ENCODE results near the gene FOXN3.

Gene FOXN3

DNA sequence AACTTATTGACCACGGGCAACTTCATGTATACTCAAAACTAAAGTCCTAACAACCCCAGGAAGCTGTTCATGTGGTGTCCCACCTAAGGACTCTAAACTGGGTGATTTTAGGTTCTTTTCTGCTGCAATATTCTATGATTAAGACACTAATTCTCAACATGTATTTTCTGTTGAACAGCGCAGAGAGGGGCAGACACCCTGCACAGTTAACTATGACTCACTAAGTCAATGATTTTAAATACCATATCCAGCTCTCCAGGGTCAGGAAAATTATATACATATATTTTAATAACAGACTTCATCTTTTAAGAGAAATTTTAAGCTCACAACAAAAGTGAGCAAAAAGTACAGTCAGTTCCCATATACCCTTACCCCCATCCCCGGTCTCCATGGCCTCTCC is 85.0 kb downstream of the FOXN3 start:
- no peak for DNase-seq (ENCODE audit: low read depth in 2 of 2)

- DNase-seq (ENCODE audit: low read depth in 2 of 2) = no peak
Measured at GRCh38 chr14:89331398-89331797, 85.6 kb downstream of the FOXN3 start.

DNA sequence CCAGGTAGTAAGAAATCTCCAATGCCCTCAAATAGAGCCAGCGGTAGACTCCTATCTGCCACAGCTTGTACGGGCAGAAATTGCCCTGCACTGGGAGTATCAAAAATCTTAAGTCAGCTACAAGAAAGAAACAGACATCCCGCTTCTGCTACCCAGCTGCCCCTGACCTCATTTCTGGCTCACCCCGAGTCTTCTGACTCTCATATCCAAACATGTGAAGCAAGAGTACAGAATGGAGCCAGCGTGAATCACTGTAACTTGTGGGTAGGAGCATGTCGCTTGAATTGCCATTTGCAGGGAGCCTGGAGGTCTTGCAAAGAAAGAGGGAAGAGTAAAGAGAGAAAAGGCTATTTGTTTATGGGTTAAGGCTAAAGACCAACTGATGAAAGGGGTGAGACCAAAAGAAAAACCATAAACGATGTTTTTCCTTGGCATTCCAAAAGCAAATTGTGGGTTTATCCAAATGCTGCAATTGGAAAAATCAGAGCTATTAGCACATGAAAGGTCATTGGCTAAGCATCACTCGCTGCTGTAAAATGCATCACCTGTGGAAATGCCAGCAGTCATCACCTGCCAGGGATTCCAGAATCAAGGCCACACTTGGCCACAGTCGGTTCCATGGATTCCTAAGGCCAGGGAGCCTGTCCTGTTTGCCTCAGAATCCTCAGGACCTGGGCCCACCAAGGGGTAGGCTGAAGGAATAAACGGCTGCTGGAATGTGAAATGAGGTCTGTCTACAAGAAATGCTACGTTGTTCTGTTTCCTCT is 86.6 kb downstream of the FOXN3 start:
- peak in 1 of 2 experiments; percentile 53 for DNase-seq (ENCODE audit: low read depth in 2 of 2)

- no peak for DNase-seq (ENCODE audit: low read depth in 2 of 2)
Measured at GRCh38 chr14:89327771-89328212, 89.2 kb downstream of the FOXN3 start.

GRCh38 chr14:89325959-89326358 is 91.1 kb downstream of the FOXN3 start:
- no peak for DNase-seq (ENCODE audit: low read depth in 2 of 2)

- no peak for DNase-seq (ENCODE audit: low read depth in 2 of 2)
Measured at GRCh38 chr14:89325299-89325883, 91.6 kb downstream of the FOXN3 start.

DNA sequence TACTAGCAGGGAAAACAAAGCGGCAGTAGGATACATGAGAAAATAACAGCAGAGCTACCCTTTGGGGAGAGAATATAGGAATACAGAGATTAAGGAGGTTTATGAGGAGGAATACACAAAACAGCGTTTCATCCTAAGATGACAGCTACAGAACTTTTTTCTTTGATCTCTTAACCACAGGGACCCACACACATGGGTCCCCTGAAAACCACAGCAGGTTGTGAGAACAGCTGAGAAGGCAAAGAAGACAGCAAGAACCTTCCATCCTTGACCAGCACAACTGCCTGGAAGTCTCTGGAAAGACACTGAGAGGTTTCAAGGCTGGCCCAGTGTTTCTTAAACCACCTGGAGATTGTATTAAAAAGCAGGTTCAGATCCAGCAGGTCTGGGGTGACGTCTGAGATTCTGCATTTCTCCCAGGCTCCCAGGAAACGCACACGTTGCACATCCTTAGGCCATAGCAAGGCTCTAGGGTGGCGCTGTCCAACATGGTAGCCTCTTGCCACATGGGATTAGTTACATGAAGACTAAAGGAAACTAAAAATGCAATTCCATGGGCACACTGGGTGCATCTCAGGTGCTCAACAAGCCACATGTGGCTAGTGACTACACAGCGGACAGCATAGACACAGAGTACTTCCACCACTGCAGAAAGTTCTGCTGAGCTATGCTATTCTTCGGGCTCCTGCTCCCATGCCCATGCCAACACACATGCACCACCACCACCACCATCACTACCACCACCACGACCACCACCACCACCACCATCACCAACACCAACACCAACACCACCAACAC is 92.3 kb downstream of the FOXN3 start:
- no peak for DNase-seq (ENCODE audit: low read depth in 2 of 2)

GRCh38 chr14:89320381-89321000 is 96.5 kb downstream of the FOXN3 start:
- DNase-seq (ENCODE audit: low read depth in 2 of 2) = no peak

- no peak for DNase-seq (ENCODE audit: low read depth in 2 of 2)
Measured at GRCh38 chr14:89319687-89320086, 97.3 kb downstream of the FOXN3 start.

DNA sequence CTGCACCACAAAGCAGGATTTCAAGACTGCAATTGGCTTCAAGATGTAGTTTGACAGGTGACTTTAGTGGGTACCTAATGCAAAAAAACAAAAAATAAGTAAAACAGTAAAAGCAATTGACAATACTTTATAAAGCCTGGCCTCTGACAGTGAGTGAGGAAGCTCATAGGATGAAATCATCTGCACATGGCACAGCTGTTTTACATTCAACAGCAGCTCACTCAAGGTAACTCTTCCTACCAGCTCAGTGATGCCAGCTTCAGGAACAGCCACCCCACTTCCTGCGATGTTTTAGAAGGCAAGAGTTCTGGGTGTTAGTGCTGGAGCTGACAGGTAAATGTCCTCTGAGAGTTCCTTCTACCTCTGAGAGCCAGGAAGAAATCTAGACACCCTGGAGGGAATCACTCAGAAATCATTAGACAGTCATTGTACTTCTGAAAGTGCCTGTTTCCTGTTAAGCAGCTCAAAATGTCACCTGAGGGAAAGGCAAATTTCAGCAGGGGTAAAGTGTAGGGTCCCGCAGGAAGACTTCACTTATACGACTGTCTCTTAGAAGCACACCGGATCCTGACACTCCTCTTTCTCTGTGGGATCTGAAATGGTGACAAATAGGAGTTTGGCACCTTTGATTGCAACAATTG is 99.9 kb downstream of the FOXN3 start:
- no peak for DNase-seq (ENCODE audit: low read depth in 2 of 2)

- DNase-seq (ENCODE audit: low read depth in 2 of 2) = no peak
Measured at GRCh38 chr14:89315493-89316470, 101.3 kb downstream of the FOXN3 start.

DNA sequence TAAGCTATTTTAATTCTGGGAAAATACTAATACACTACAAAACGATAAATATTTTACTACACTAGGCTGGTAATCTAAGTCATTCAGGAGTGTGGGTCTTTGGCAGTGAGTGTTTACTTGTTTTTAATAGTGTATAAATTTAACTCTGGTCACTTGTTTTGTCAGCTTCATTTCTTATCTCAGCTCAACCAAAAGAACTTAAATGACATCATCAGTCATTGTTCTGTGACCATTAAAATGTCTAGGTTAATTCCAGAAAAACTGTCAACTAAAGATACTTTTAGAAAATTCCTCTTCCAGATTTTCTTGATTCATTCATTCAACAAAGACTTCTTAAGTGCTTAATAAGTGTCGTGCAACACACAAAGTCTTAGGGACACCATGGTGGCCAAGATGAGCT is 102.8 kb downstream of the FOXN3 start:
- no peak for DNase-seq (ENCODE audit: low read depth in 2 of 2)

GRCh38 chr14:89312932-89313331 is 104.1 kb downstream of the FOXN3 start:
- DNase-seq (ENCODE audit: low read depth in 2 of 2) = no peak

DNA sequence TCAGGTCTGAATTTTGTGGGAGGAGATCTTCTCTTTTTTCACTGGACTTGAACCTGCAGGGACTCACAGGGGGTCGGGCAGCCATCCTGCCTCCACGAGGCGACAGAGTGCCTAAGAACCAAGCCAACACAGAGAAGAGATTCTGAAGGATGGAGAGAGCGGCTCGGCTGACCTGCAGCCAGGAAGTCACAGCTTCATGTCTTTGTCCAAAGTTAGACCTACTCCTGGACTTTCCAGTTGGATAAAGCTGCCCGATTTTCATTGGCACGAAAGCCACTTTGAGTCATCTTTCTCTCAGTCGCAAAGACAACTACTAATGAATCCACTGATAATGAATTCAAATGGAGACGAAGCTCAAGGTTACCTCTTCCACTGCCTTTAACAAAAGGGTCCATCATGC is 106.8 kb downstream of the FOXN3 start:
- no peak for DNase-seq (ENCODE audit: low read depth in 2 of 2)

GRCh38 chr14:89309670-89310177 is 107.3 kb downstream of the FOXN3 start:
- no peak for DNase-seq (ENCODE audit: low read depth in 2 of 2)

DNA sequence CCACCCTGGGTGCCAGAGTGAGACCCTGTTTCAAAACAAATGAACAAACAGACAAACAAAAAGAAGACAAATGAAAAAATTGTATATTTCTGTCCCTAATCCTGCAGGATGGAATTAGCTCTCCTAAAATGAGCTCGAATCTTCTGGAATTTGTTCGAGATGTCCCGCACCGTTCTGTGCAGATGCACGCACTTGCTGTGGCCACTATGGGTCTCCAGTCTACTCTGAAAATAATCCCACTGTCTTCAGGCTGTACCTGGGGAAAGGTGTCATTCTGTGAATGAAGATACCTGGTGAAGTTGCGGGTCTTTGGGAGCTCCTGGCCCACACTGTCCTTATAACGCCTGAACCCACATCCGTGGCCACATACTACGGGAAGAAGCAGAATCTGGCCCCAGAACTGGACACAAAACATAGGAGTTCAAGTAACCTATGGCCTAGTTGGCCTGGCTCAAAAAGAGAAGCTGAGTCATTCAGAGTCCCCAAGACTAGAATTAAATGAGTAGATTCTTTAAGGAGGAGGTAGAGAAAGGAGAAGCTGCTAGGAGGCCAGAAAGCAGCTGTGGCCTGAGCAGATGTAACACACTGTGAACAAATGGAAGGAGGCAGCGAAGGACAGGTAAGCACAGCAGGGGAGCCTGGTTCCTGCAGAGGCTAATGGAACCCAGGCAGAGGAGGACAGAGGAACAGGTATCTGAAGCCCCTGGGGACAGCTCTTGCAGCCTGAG is 108.6 kb downstream of the FOXN3 start:
- DNase-seq (ENCODE audit: low read depth in 2 of 2) = no peak

DNA sequence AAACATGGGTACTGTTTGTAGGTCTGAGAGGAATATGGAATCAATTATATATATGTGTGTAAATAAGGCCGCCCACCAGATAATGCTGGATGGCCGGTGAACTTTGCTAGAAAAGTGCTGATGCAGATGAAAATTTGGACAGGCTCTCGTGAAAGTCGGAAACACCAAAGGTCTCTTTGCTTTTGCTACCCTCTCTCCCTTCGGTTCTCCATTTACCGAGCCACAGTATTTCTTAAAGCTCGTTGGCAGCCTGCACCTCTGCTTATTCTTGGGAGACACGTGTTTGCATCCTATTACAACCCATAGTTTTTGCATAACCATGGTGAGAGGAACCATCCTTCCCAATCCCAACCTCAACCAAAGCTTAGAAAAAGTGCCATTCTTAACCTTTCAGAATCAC is 109.6 kb downstream of the FOXN3 start:
- no peak for DNase-seq (ENCODE audit: low read depth in 2 of 2)

GRCh38 chr14:89304972-89305703 is 111.9 kb downstream of the FOXN3 start:
- DNase-seq (ENCODE audit: low read depth in 2 of 2) = peak; percentile 45 to 54

DNA sequence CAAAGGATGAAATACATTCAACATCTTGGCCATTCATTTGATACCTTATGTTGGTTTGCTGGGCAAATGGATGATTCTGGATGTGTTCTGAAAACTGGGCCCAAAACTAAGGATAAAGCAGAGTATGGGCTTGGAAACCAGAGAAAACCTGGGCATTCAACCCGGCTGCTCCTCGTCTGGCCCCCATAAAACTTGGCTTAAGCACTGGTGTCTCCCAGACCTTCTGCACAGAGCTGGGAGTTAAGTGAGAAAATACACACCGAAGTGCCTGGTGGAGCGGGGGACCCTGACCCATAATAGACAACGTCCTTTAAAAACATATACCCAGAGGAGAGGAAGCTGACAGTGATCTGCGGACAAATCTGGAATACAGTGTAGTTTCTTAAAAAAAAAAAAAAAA is 112.5 kb downstream of the FOXN3 start:
- DNase-seq (ENCODE audit: low read depth in 2 of 2) = no peak

Data from fibroblast of skin of left biceps (primary cell).